Lung (tissue), 12 donors: Measurements from ENCODE around the gene LARGE1. TPM values are rescaled to one million over a fixed set of nuclear protein-coding genes. Genes with fewer than 3 reads are reported as not detected.

ENCODE experiments used
- ATAC-seq: fragments of 200-7000 bp; cut with Tn5 transposase; one replicate; pipeline ENCODE4 v1.9.1; 2020; ENCODE audit warnings: moderate number of reproducible peaks; ENCODE audit not compliant: insufficient read depth, low FRiP score
- DNase-seq, 3 donors: peaks; one replicate each; pipeline ENCODE4 v3.0.0-alpha.2; 2013 to 2017
- H3K27ac ChIP-seq, 2 donors: one replicate each; pipeline ENCODE4 v1.5.1; 2013; ENCODE audit warnings: mild to moderate bottlenecking in 2 of 2, moderate library complexity in 2 of 2, control low read depth in 1 of 2, inconsistent platforms in 1 of 2, low read depth in 1 of 2, low read length in 1 of 2
- H3K27me3 ChIP-seq, 3 donors: one replicate each; pipeline ENCODE4 v1.5.1; 2013; ENCODE audit warnings: low read length in 2 of 3; ENCODE audit not compliant: control insufficient read depth in 3 of 3, insufficient read depth in 3 of 3
- H3K36me3 ChIP-seq, 4 donors: one replicate each; pipeline ENCODE4 v1.5.1; 2013; ENCODE audit warnings: low read length in 4 of 4, mild to moderate bottlenecking in 1 of 4, moderate library complexity in 1 of 4; ENCODE audit not compliant: control insufficient read depth in 4 of 4, insufficient read depth in 4 of 4
- H3K4me1 ChIP-seq, 5 donors: one replicate each; pipeline ENCODE4 v1.5.1; 2013; ENCODE audit warnings: low read length in 5 of 5, mild to moderate bottlenecking in 2 of 5, moderate library complexity in 1 of 5; ENCODE audit not compliant: control insufficient read depth in 5 of 5, insufficient read depth in 5 of 5
- H3K4me3 ChIP-seq: one replicate; pipeline ENCODE4 v1.5.1; 2013; ENCODE audit warnings: mild to moderate bottlenecking, control low read depth, moderate library complexity
- H3K9ac ChIP-seq, 2 donors: one replicate each; pipeline ENCODE4 v1.5.1; 2013; ENCODE audit warnings: low read length in 2 of 2, control low read depth in 1 of 2; ENCODE audit not compliant: insufficient read depth in 1 of 2
- H3K9me3 ChIP-seq, 4 donors: one replicate each; pipeline ENCODE4 v1.5.1; 2013; ENCODE audit warnings: low read length in 3 of 4, mild to moderate bottlenecking in 1 of 4, moderate library complexity in 1 of 4; ENCODE audit not compliant: control insufficient read depth in 4 of 4, insufficient read depth in 3 of 4
- WGBS, 2 donors: extraction: QIAGEN DNeasy Blood & Tissue Kit; methylation state at CpG; one replicate each; pipeline ENCODE4 v1.1.7; 2013; 5-methylcytosine and 5-hydroxymethylcytosine counted together
- polyA plus RNA-seq, 2 donors: library from polyadenylated mRNA; stranded (reverse); fragments of 200-250 nt; gene quantifications; one replicate each; pipeline ENCODE4 v1.2.1, GENCODE V29; 2013
- total RNA-seq, 2 donors: library from RNA; depleted of rRNA in 1 of 2; stranded (reverse); fragments of >200 nt in 1 of 2; gene quantifications; one replicate each; pipeline ENCODE4 v1.2.1, GENCODE V29; 2014 to 2021
- TF ChIP-seq, protein P1 (sequence below): IDR thresholded peaks from 2 replicates; pipeline ENCODE4 v1.5.1; 2012; ENCODE audit warnings: mild to moderate bottlenecking; ENCODE audit errors: control extremely low read depth, extremely low read depth
- donor health status: control.
- donor health status: control.
- donor health status: Bipolar disorder and iron deficiency.
- donor health status: healthy.
- donor health status: DM: yes; HTN: yes; CAD: no.

The LARGE1 gene
- total and polyA plus RNA-seq, 4 donors, result 2.9 to 41.1 (median 15.4) TPM

DNA sequence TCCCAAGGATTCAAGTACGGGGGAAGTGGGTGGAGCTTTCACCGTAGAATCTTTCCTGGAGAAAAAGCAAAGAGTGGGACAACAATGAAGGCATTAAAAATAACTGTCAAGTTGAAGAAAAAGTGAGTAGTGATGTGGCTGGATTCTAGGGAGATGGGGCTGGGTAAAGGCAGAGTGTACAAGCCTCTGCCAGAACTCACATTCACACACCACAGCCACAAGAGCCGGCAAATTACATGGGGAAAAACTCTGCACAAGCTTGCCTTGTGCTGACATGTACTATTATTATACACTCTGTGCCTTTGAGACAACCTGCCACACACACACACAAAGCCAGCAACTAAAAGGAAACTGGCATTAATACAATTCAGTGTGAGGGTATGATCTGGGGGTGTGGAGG is 182.6 kb downstream of the LARGE1 start:
- TF ChIP-seq, protein P1, sequence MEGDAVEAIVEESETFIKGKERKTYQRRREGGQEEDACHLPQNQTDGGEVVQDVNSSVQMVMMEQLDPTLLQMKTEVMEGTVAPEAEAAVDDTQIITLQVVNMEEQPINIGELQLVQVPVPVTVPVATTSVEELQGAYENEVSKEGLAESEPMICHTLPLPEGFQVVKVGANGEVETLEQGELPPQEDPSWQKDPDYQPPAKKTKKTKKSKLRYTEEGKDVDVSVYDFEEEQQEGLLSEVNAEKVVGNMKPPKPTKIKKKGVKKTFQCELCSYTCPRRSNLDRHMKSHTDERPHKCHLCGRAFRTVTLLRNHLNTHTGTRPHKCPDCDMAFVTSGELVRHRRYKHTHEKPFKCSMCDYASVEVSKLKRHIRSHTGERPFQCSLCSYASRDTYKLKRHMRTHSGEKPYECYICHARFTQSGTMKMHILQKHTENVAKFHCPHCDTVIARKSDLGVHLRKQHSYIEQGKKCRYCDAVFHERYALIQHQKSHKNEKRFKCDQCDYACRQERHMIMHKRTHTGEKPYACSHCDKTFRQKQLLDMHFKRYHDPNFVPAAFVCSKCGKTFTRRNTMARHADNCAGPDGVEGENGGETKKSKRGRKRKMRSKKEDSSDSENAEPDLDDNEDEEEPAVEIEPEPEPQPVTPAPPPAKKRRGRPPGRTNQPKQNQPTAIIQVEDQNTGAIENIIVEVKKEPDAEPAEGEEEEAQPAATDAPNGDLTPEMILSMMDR, result no peak
- no peak overlapping the region for H3K9ac ChIP-seq
- ATAC-seq (no peak), DNase-seq (peak in 1 of 3 donors; percentile 6)
- no peak overlapping the region for H3K4me3 ChIP-seq
- H3K27me3 ChIP-seq, result no peaks in the 10 kb centered on the region
- H3K36me3 ChIP-seq, result no peaks in the 10 kb centered on the region
- H3K4me1 ChIP-seq, result peaks cover 0 to 5% (median 0%) of the 10 kb centered on the region in 5 donors
- H3K9me3 ChIP-seq, result no peaks in the 10 kb centered on the region
- no peak overlapping the region for H3K27ac ChIP-seq
- 75 to 84% methylated on average over 3 of the region's 3 CpGs for WGBS, 2 donors

- Histone ChIP-seq H3K27me3 (no peaks in the 10 kb centered on the region), H3K36me3 (no peaks in the 10 kb centered on the region), H3K27ac (no peak overlapping the region), H3K4me1 (peaks cover 0 to 5% (median 0%) of the 10 kb centered on the region in 5 donors), H3K9me3 (no peaks in the 10 kb centered on the region), H3K9ac (no peak overlapping the region), H3K4me3 (no peak overlapping the region)
- DNase-seq (no peak), ATAC-seq (no peak)
- WGBS, 2 donors, result 94 to 97% methylated on average over 4 of the region's 4 CpGs
- TF ChIP-seq, protein P1, result no peak
Measured at GRCh38 chr22:33735978-33736377, 184.3 kb downstream of the LARGE1 start.

DNA sequence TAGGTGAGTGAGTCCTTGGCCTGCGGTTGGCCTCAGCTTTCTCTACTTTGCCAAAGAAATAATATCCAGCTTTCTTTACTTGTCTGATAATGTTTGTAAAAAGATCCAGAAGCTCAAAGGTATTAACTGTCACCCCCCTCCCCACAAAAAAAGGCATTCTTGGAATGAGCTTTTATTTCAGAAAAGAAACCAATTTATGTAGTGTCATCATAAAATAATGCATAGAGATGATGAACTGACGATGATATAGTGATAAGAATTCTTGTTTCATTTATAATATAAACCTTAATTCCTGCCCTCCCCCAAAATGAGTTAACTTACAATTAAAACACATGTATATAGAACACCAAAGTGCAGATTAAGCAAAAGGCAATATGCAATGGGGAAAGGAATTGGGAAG is 191.4 kb downstream of the LARGE1 start:
- no peak overlapping the region for H3K27ac ChIP-seq
- TF ChIP-seq, protein P1, result no peak
- DNase-seq (peak in 1 of 3 donors; percentile 12), ATAC-seq (no peak)
- 67 to 84% methylated on average over 2 of the region's 2 CpGs for WGBS, 2 donors
- H3K4me3 ChIP-seq, result no peak overlapping the region
- no peaks in the 10 kb centered on the region for H3K36me3 ChIP-seq
- H3K27me3 ChIP-seq, result no peaks in the 10 kb centered on the region
- H3K9ac ChIP-seq, result no peak overlapping the region
- peaks cover 5 to 15% (median 9%) of the 10 kb centered on the region in 5 donors for H3K4me1 ChIP-seq
- no peaks in the 10 kb centered on the region for H3K9me3 ChIP-seq

- no peaks in the 10 kb centered on the region for H3K9me3 ChIP-seq
- peak in 1 of 3 donors; percentile 15 for DNase-seq
- H3K4me3 ChIP-seq, result no peak overlapping the region
- H3K4me1 ChIP-seq, result peaks cover 5 to 14% (median 12%) of the 10 kb centered on the region in 5 donors
- no peak for ATAC-seq
- H3K36me3 ChIP-seq, result no peaks in the 10 kb centered on the region
- TF ChIP-seq, protein P1, result no peak
- H3K9ac ChIP-seq, result no peak overlapping the region
- WGBS, 2 donors, result 60 to 70% methylated on average over 3 of the region's 3 CpGs
- no peaks in the 10 kb centered on the region for H3K27me3 ChIP-seq
- H3K27ac ChIP-seq, result peak overlapping the region in 1 of 2 donors; percentile 54
Measured at GRCh38 chr22:33726294-33726734, 194.0 kb downstream of the LARGE1 start.
